Liver (tissue), 9 donors: ENCODE measurements around the gene FN1. TPM values are rescaled to one million over a fixed set of nuclear protein-coding genes. Genes with fewer than 3 reads are reported as not detected.

Source experiments
- DNase-seq: peaks from one replicate; pipeline ENCODE4 v3.0.0-alpha.2; 2017; ENCODE audit warnings: low spot score
- H3K27ac ChIP-seq, 2 donors: one replicate each; pipeline ENCODE4 v1.7.0; 2013; ENCODE audit warnings: inconsistent platforms in 2 of 2, low read length in 2 of 2, control low read depth in 1 of 2, low read depth in 1 of 2, mild to moderate bottlenecking in 1 of 2
- H3K27me3 ChIP-seq, 4 donors: one replicate each; pipeline versions ENCODE4 v1.6.1 to v1.7.0; 2013; ENCODE audit warnings: low read length in 3 of 4, inconsistent platforms in 1 of 4, mild to moderate bottlenecking in 1 of 4, moderate library complexity in 1 of 4; ENCODE audit not compliant: control insufficient read depth in 4 of 4, insufficient read depth in 4 of 4
- H3K36me3 ChIP-seq, 4 donors: one replicate each; pipeline versions ENCODE4 v1.6.1 to v1.7.0; 2013; ENCODE audit warnings: low read length in 3 of 4, mild to moderate bottlenecking in 3 of 4, low read depth in 1 of 4, moderate library complexity in 1 of 4; ENCODE audit not compliant: control insufficient read depth in 4 of 4, insufficient read depth in 3 of 4
- H3K4me1 ChIP-seq, 4 donors: one replicate each; pipeline versions ENCODE4 v1.6.1 to v1.7.0; 2013; ENCODE audit warnings: low read length in 3 of 4, mild to moderate bottlenecking in 3 of 4, moderate library complexity in 1 of 4; ENCODE audit not compliant: control insufficient read depth in 4 of 4, insufficient read depth in 4 of 4
- H3K4me3 ChIP-seq, 3 donors: one replicate each; pipeline versions ENCODE4 v1.6.1 to v1.7.0; 2013; ENCODE audit warnings: low read length in 3 of 3, control low read depth in 1 of 3, low read depth in 1 of 3, mild to moderate bottlenecking in 1 of 3
- H3K9ac ChIP-seq, 2 donors: one replicate each; pipeline ENCODE4 v1.7.0; 2013; ENCODE audit warnings: low read length in 2 of 2, mild to moderate bottlenecking in 2 of 2, moderate library complexity in 2 of 2, control low read depth in 1 of 2, low read depth in 1 of 2
- H3K9me3 ChIP-seq, 4 donors: one replicate each; pipeline versions ENCODE4 v1.6.1 to v1.7.0; 2013; ENCODE audit warnings: low read length in 3 of 4; ENCODE audit not compliant: control insufficient read depth in 4 of 4
- ATF3 ChIP-seq: IDR thresholded peaks from 2 replicates; pipeline ENCODE4 v1.6.1; 2016; ENCODE audit warnings: antibody characterized with exemption
- CTCF ChIP-seq: fragments of 150-350 bp; IDR thresholded peaks from 2 replicates; pipeline ENCODE4 v1.5.1; 2017; ENCODE audit warnings: improper control_type of control experiment, low read depth, low read length; ENCODE audit not compliant: missing input control
- EGR1 ChIP-seq, 2 donors: IDR thresholded peaks; 2 replicates each; pipeline ENCODE4 v1.6.1; 2016 to 2018; ENCODE audit warnings: antibody characterized with exemption in 2 of 2, low read depth in 2 of 2
- FOXA1 ChIP-seq: IDR thresholded peaks from 2 replicates; pipeline ENCODE4 v1.6.1; 2016; ENCODE audit warnings: antibody characterized with exemption
- FOXA2 ChIP-seq: IDR thresholded peaks from 2 replicates; pipeline ENCODE4 v1.6.1; 2016; ENCODE audit warnings: antibody characterized with exemption
- GABPA ChIP-seq, 2 donors: IDR thresholded peaks in 1 of 2; conservative IDR thresholded peaks in 1 of 2; 2 replicates each; pipeline ENCODE4 v1.6.1; 2016; ENCODE audit warnings: antibody characterized with exemption in 2 of 2, mild to moderate bottlenecking in 1 of 2, moderate library complexity in 1 of 2
- HNF4A ChIP-seq, 2 donors: conservative IDR thresholded peaks; 2 replicates each; pipeline ENCODE4 v1.6.1; 2016; ENCODE audit warnings: antibody characterized with exemption in 2 of 2, mild to moderate bottlenecking in 2 of 2
- HNF4G ChIP-seq: IDR thresholded peaks from 2 replicates; pipeline ENCODE4 v1.6.1; 2016; ENCODE audit warnings: antibody characterized with exemption
- JUND ChIP-seq, 2 donors: IDR thresholded peaks; 2 replicates each; pipeline ENCODE4 v1.6.1; 2016; ENCODE audit warnings: antibody characterized with exemption in 2 of 2
- MAX ChIP-seq: IDR thresholded peaks from 2 replicates; pipeline ENCODE4 v1.6.1; 2016; ENCODE audit warnings: antibody characterized with exemption
- NR2F2 ChIP-seq: IDR thresholded peaks from 2 replicates; pipeline ENCODE4 v1.6.1; 2016; ENCODE audit warnings: antibody characterized with exemption
- RAD21 ChIP-seq, 2 donors: IDR thresholded peaks; 2 replicates each; pipeline ENCODE4 v1.6.1; 2016; ENCODE audit warnings: antibody characterized with exemption in 2 of 2, mild to moderate bottlenecking in 2 of 2
- REST ChIP-seq: IDR thresholded peaks from 2 replicates; pipeline ENCODE4 v1.6.1; 2016; ENCODE audit warnings: antibody characterized with exemption, mild to moderate bottlenecking
- RXRA ChIP-seq, 2 donors: IDR thresholded peaks; 2 replicates each; pipeline ENCODE4 v1.6.1; 2017 to 2018; ENCODE audit warnings: antibody characterized with exemption in 2 of 2, mild to moderate bottlenecking in 1 of 2
- SP1 ChIP-seq: IDR thresholded peaks from 2 replicates; pipeline ENCODE4 v1.6.1; 2018; ENCODE audit warnings: antibody characterized with exemption, mild to moderate bottlenecking
- YY1 ChIP-seq: IDR thresholded peaks from 2 replicates; pipeline ENCODE4 v1.6.1; 2016; ENCODE audit warnings: antibody characterized with exemption, mild to moderate bottlenecking
- ZBTB33 ChIP-seq: IDR thresholded peaks from 2 replicates; pipeline ENCODE4 v1.6.1; 2016; ENCODE audit warnings: antibody characterized with exemption
- WGBS: extraction: QIAGEN DNeasy Blood & Tissue Kit; methylation state at CpG from one replicate; pipeline ENCODE4 v1.1.7; 2013; 5-methylcytosine and 5-hydroxymethylcytosine counted together
- polyA plus RNA-seq, 2 donors: library from polyadenylated mRNA; stranded (reverse) in 1 of 2; unstranded in 1 of 2; fragments of 200-250 nt in 1 of 2; fragments of >200 nt in 1 of 2; fragmentation: Nextera tagmentation in 1 of 2; extraction: Ambion mirVana in 1 of 2; gene quantifications; one replicate each; pipeline versions ENCODE4 v1.2.1 to v1.2.3, GENCODE V29; 2013 to 2015
- total RNA-seq, 2 donors: library from RNA; depleted of rRNA; stranded (reverse); fragments of >200 nt; gene quantifications; one replicate each; pipeline ENCODE4 v1.2.3, GENCODE V29; 2014
- donor health status: healthy.
- donor health status: healthy.
- donor health status: healthy.
- donor health status: healthy.
- donor health status: healthy.

FN1 gene
- total and polyA plus RNA-seq, 4 donors, result 545 to 1,402 (median 837) TPM

- Histone ChIP-seq H3K4me3 (no peak overlapping the region), H3K36me3 (peaks cover 5 to 75% (median 66%) of the 10 kb centered on the region in 4 donors), H3K4me1 (no peaks in the 10 kb centered on the region), H3K9me3 (no peaks in the 10 kb centered on the region), H3K27ac (no peak overlapping the region), H3K27me3 (no peaks in the 10 kb centered on the region), H3K9ac (no peak overlapping the region)
- no peak for DNase-seq
- WGBS, result 77% methylated on average over 10 of the region's 10 CpGs
- TF ChIP-seq ZBTB33, result no peak
- no peak for TF ChIP-seq EGR1 (IDR thresholded peaks at IDR 0.05; ENCODE audit: low read depth in 2 of 2)
- TF ChIP-seq GABPA (IDR thresholded peaks at IDR 0.05 in 1 of 2, conservative IDR thresholded peaks at IDR 0.05 in 1 of 2), result no peak
- no peak for TF ChIP-seq CTCF
- no peak for TF ChIP-seq RXRA (IDR thresholded peaks at IDR 0.05)
- TF ChIP-seq NR2F2, result no peak
- no peak for TF ChIP-seq SP1
Measured at GRCh38 chr2:215403441-215404347, 32.2 kb downstream of the FN1 start.

- no peaks in the 10 kb centered on the region for H3K27me3 ChIP-seq
- no peak overlapping the region for H3K4me3 ChIP-seq
- H3K4me1 ChIP-seq, result no peaks in the 10 kb centered on the region
- TF ChIP-seq NR2F2, result no peak
- no peak for TF ChIP-seq REST
- no peak for TF ChIP-seq RAD21 (IDR thresholded peaks at IDR 0.05)
- no peak for TF ChIP-seq YY1
- TF ChIP-seq RXRA (IDR thresholded peaks at IDR 0.05), result no peak
- TF ChIP-seq FOXA2, result no peak
- TF ChIP-seq SP1, result no peak
- TF ChIP-seq GABPA (IDR thresholded peaks at IDR 0.05 in 1 of 2, conservative IDR thresholded peaks at IDR 0.05 in 1 of 2), result no peak
- no peak for TF ChIP-seq EGR1 (IDR thresholded peaks at IDR 0.05; ENCODE audit: low read depth in 2 of 2)
- TF ChIP-seq HNF4A (conservative IDR thresholded peaks at IDR 0.05), result no peak
- no peak for TF ChIP-seq JUND (IDR thresholded peaks at IDR 0.05)
- TF ChIP-seq ATF3, result no peak
- no peak for TF ChIP-seq HNF4G
- TF ChIP-seq MAX, result no peak
- TF ChIP-seq FOXA1, result no peak
- TF ChIP-seq CTCF, result no peak
- no peak for TF ChIP-seq ZBTB33
- peaks cover 2 to 78% (median 67%) of the 10 kb centered on the region in 4 donors for H3K36me3 ChIP-seq
- no peak overlapping the region for H3K9ac ChIP-seq
- DNase-seq, result no peak
- no peaks in the 10 kb centered on the region for H3K9me3 ChIP-seq
- WGBS, result 68% methylated on average over 3 of the region's 3 CpGs
- no peak overlapping the region for H3K27ac ChIP-seq
Measured at GRCh38 chr2:215401896-215402379, 33.9 kb downstream of the FN1 start.
